SK-N-MC (cell line): ENCODE results near the gene LMF1.

ENCODE experiments used
- DNase-seq: peaks from one replicate; pipeline ENCODE4 v3.0.0-alpha.2; 2011; ENCODE audit warnings: low read depth, low spot score
- H3K27ac ChIP-seq: fragments of 200-600 bp; sonication (generic); 2 replicates; pipeline ENCODE4 v1.5.1; 2016; ENCODE audit warnings: mixed run types
- H3K36me3 ChIP-seq: fragments of 200-600 bp; sonication (generic); 2 replicates; pipeline ENCODE4 v1.6.1; 2017; ENCODE audit warnings: antibody characterized with exemption, low read length, mixed read lengths; ENCODE audit not compliant: insufficient read depth
- H3K4me3 ChIP-seq: fragments of 200-600 bp; sonication (generic); 2 replicates; pipeline ENCODE4 v1.5.1; 2016
- H3K9ac ChIP-seq: fragments of 200-600 bp; sonication (generic); 2 replicates; pipeline ENCODE4 v1.8.0; 2017; ENCODE audit warnings: mixed run types, mixed read lengths; ENCODE audit not compliant: insufficient read length
- H3K9me3 ChIP-seq: fragments of 200-600 bp; sonication (generic); 2 replicates; pipeline ENCODE4 v1.6.1; 2017; ENCODE audit warnings: low read depth, mild to moderate bottlenecking, antibody characterized with exemption, low read length, moderate library complexity, mixed read lengths
- EZH2 ChIP-seq: fragments of 200-600 bp; sonication (generic); IDR thresholded peaks from one replicate; pipeline ENCODE4 v1.6.1; 2017; ENCODE audit warnings: antibody characterized with exemption
- FOXP2 ChIP-seq: optimal IDR thresholded peaks from 2 replicates; pipeline ENCODE3; 2011; ENCODE audit warnings: mild to moderate bottlenecking, moderate library complexity; ENCODE audit not compliant: insufficient read depth; ENCODE audit errors: extremely low read length, control extremely low read depth
- POLR2AphosphoS5 ChIP-seq: IDR thresholded peaks from 2 replicates; pipeline ENCODE4 v1.6.1; 2012; ENCODE audit warnings: mild to moderate bottlenecking, low read depth, low read length, borderline replicate concordance

The LMF1 gene

GRCh38 chr16:877242-878071 lies 93.3 kb downstream of the LMF1 start:
- H3K9ac ChIP-seq = no peak overlapping the region
- H3K27ac ChIP-seq = no peak overlapping the region
- no peaks in the 10 kb centered on the region for H3K36me3 ChIP-seq
- no peak for DNase-seq
- no peak overlapping the region for H3K4me3 ChIP-seq
- no peaks in the 10 kb centered on the region for H3K9me3 ChIP-seq
- TF ChIP-seq FOXP2 (no peak), POLR2AphosphoS5 (no peak), EZH2 (no peak)

GRCh38 chr16:876523-877241 lies 94.1 kb downstream of the LMF1 start:
- no peak overlapping the region for H3K9ac ChIP-seq
- DNase-seq = no peak
- H3K27ac ChIP-seq = no peak overlapping the region
- TF ChIP-seq EZH2 (no peak), POLR2AphosphoS5 (no peak), FOXP2 (no peak)
- H3K9me3 ChIP-seq = no peaks in the 10 kb centered on the region
- H3K4me3 ChIP-seq = no peak overlapping the region
- no peaks in the 10 kb centered on the region for H3K36me3 ChIP-seq

- no peak for TF ChIP-seq POLR2AphosphoS5
- no peak for TF ChIP-seq FOXP2
- no peak for TF ChIP-seq EZH2
- H3K9me3 ChIP-seq = no peaks in the 10 kb centered on the region
- H3K4me3 ChIP-seq = no peak overlapping the region
- H3K9ac ChIP-seq = no peak overlapping the region
- no peaks in the 10 kb centered on the region for H3K36me3 ChIP-seq
- DNase-seq = no peak
- no peak overlapping the region for H3K27ac ChIP-seq
Measured at GRCh38 chr16:876041-876335, 94.8 kb downstream of the LMF1 start.

- no peaks in the 10 kb centered on the region for H3K9me3 ChIP-seq
- no peaks in the 10 kb centered on the region for H3K36me3 ChIP-seq
- no peak overlapping the region for H3K27ac ChIP-seq
- no peak for TF ChIP-seq FOXP2
- no peak for TF ChIP-seq POLR2AphosphoS5
- TF ChIP-seq EZH2 = no peak
- no peak for DNase-seq
- H3K9ac ChIP-seq = no peak overlapping the region
- no peak overlapping the region for H3K4me3 ChIP-seq
Measured at GRCh38 chr16:875182-876040, 95.4 kb downstream of the LMF1 start.

- H3K27ac ChIP-seq = no peak overlapping the region
- H3K9me3 ChIP-seq = no peaks in the 10 kb centered on the region
- H3K9ac ChIP-seq = no peak overlapping the region
- TF ChIP-seq FOXP2 = no peak
- no peak for TF ChIP-seq POLR2AphosphoS5
- TF ChIP-seq EZH2 = no peak
- H3K36me3 ChIP-seq = no peaks in the 10 kb centered on the region
- no peak for DNase-seq
- H3K4me3 ChIP-seq = no peak overlapping the region
Measured at GRCh38 chr16:874366-875181, 96.2 kb downstream of the LMF1 start.

GRCh38 chr16:873889-874288 lies 96.9 kb downstream of the LMF1 start:
- TF ChIP-seq FOXP2 (no peak), EZH2 (no peak), POLR2AphosphoS5 (no peak)
- Histone ChIP-seq H3K9ac (no peak overlapping the region), H3K36me3 (no peaks in the 10 kb centered on the region), H3K27ac (no peak overlapping the region), H3K9me3 (no peaks in the 10 kb centered on the region), H3K4me3 (no peak overlapping the region)
- DNase-seq = no peak

GRCh38 chr16:873243-873661 lies 97.5 kb downstream of the LMF1 start:
- TF ChIP-seq FOXP2 (no peak), POLR2AphosphoS5 (no peak), EZH2 (no peak)

More at GRCh38 chr16:873243-873661, 97.5 kb downstream of the LMF1 start:
- no peak for DNase-seq
- Histone ChIP-seq H3K36me3 (no peaks in the 10 kb centered on the region), H3K4me3 (no peak overlapping the region), H3K9me3 (no peaks in the 10 kb centered on the region), H3K9ac (no peak overlapping the region), H3K27ac (no peak overlapping the region)
